HepG2 (cell line): Measurements from ENCODE around the gene MAS1L. TPM values are rescaled to one million over a fixed set of nuclear protein-coding genes. Genes with fewer than 3 reads are reported as not detected.

Source experiments
- ATAC-seq: fragments of 200-7000 bp; cut with Tn5 transposase; 3 replicates; pipeline ENCODE4 v1.9.1; 2020; ENCODE audit warnings: mild to moderate bottlenecking, moderate library complexity
- BruUV-seq: library from RNA; stranded (reverse); fragments of 400-500 nt; replicated peaks from 2 replicates; lab custom pipeline; 2021; lab: Mats Ljungman, UMichigan
- CTCF ChIA-PET: fragments of 300-600 bp; formaldehyde crosslinking; extraction: SDS; loops from one replicate; lab custom pipeline; 2021; ENCODE audit warnings: low total read pairs, inconsistent platforms, low intra/inter-chr PET ratio; lab: Yijun Ruan, JAX
- POLR2A ChIA-PET: fragments of 350-600 bp; sonication (Branson Sonifier 250); formaldehyde crosslinking; loops from one replicate; lab custom pipeline; 2020; ENCODE audit warnings: antibody characterized with exemption, inconsistent platforms; lab: Yijun Ruan, JAX
- DNase-seq: peaks from one replicate; pipeline ENCODE4 v3.0.0-alpha.2; 2015; ENCODE audit warnings: low spot score
- FAIRE-seq: peaks from 3 replicates; lab custom pipeline; 2011; peaks lifted over from hg19 to GRCh38; lab: Jason Lieb, UNC
- H2AFZ ChIP-seq: one replicate; pipeline ENCODE4 v1.6.1; 2011; ENCODE audit warnings: low read length, inconsistent platforms
- H3K27ac ChIP-seq: fragments of 300-600 bp; 3 replicates; pipeline ENCODE4 v1.8.0; 2011; ENCODE audit warnings: mixed run types, mild to moderate bottlenecking, mixed read lengths, low read length, inconsistent platforms; ENCODE audit not compliant: insufficient read depth; ENCODE audit errors: extremely low read length
- H3K27me3 ChIP-seq, 2 experiments: fragments of 200-600 bp in 1 of 2; 2 replicates in 1 of 2; 3 replicates in 1 of 2; pipeline versions ENCODE4 v1.6.0 to v1.8.0; 2011; ENCODE audit warnings: low read length in 2 of 2, mild to moderate bottlenecking in 2 of 2, moderate library complexity in 2 of 2, inconsistent platforms in 1 of 2; ENCODE audit not compliant: insufficient read depth in 2 of 2, control insufficient read depth in 1 of 2
- H3K36me3 ChIP-seq, 2 experiments: fragments of 200-600 bp in 1 of 2; replicated peaks in 1 of 2; 2 replicates in 1 of 2; 3 replicates in 1 of 2; pipeline versions ENCODE4 v1.5.1 to v1.8.0; 2011; ENCODE audit warnings: low read length in 2 of 2, inconsistent platforms in 1 of 2; ENCODE audit not compliant: insufficient read depth in 2 of 2, control insufficient read depth in 1 of 2
- H3K4me1 ChIP-seq: 2 replicates; pipeline ENCODE4 v1.5.1; 2012; ENCODE audit warnings: low read length, inconsistent platforms; ENCODE audit not compliant: insufficient read depth
- H3K4me2 ChIP-seq: 2 replicates; pipeline ENCODE4 v1.6.0; 2011; ENCODE audit warnings: low read depth, low read length, inconsistent platforms
- H3K4me3 ChIP-seq, 3 experiments: fragments of 200-600 bp in 1 of 3; sonication (generic), shearing (Covaris generic) in 1 of 3; replicated peaks in 1 of 3; 2 replicates each; pipeline ENCODE4 v1.5.1; 2011 to 2016; ENCODE audit warnings: low read length in 3 of 3, inconsistent platforms in 2 of 3, low read depth in 2 of 3, mild to moderate bottlenecking in 2 of 3, control low read depth in 1 of 3, mixed read lengths in 1 of 3; ENCODE audit not compliant: insufficient read depth in 1 of 3
- H3K79me2 ChIP-seq: one replicate; pipeline ENCODE4 v1.6.1; 2011; ENCODE audit warnings: low read length, inconsistent platforms; ENCODE audit not compliant: insufficient read depth
- H3K9ac ChIP-seq: 2 replicates; pipeline ENCODE4 v1.6.0; 2011; ENCODE audit warnings: mild to moderate bottlenecking, low read depth, low read length, inconsistent platforms; ENCODE audit not compliant: insufficient read depth
- H3K9me3 ChIP-seq: 2 replicates; pipeline ENCODE4 v1.5.1; 2012; ENCODE audit warnings: mild to moderate bottlenecking, low read length
- H4K20me1 ChIP-seq: 2 replicates; pipeline ENCODE4 v1.6.0; 2011; ENCODE audit warnings: inconsistent platforms, mild to moderate bottlenecking, low read length, moderate library complexity; ENCODE audit not compliant: insufficient read depth
- EP300 ChIP-seq, 3 experiments: sonication (generic) in 1 of 3; formaldehyde crosslinking in 1 of 3; IDR thresholded peaks; 2 replicates each; pipeline versions ENCODE4 v1.5.1 to v1.6.1; 2011 to 2020; ENCODE audit warnings: low read depth in 2 of 3, low read length in 2 of 3, borderline replicate concordance in 1 of 3, improper control_type of control experiment in 1 of 3, mild to moderate bottlenecking in 1 of 3, missing genetic modification reagents in 1 of 3, moderate library complexity in 1 of 3
- HMG20A ChIP-seq: IDR thresholded peaks from 2 replicates; pipeline ENCODE4 v1.6.1; 2016; ENCODE audit warnings: borderline replicate concordance
- HMGXB4 ChIP-seq, 2 experiments: sonication (generic) in 1 of 2; formaldehyde crosslinking in 1 of 2; IDR thresholded peaks; 2 replicates each; pipeline versions ENCODE4 v1.4.0 to v1.6.1; 2018 to 2020; ENCODE audit warnings: missing genetic modification reagents in 2 of 2, borderline replicate concordance in 1 of 2, low read depth in 1 of 2, mild to moderate bottlenecking in 1 of 2, missing biosample characterization in 1 of 2
- HNRNPH1 ChIP-seq: fragments of 200-400 bp; formaldehyde crosslinking; optimal IDR thresholded peaks from 2 replicates; pipeline ENCODE3; 2017; ENCODE audit warnings: mild to moderate bottlenecking, low read depth, low read length
- ISL2 ChIP-seq: sonication (generic); formaldehyde crosslinking; IDR thresholded peaks from 2 replicates; pipeline ENCODE4 v1.5.0; 2020; ENCODE audit warnings: missing genetic modification reagents
- JARID2 ChIP-seq: sonication (generic); formaldehyde crosslinking; IDR thresholded peaks from 2 replicates; pipeline ENCODE4 v1.8.1; 2023; ENCODE audit warnings: missing genetic modification reagents, inconsistent platforms; ENCODE audit not compliant: insufficient replicate concordance
- JUN ChIP-seq: sonication (generic); formaldehyde crosslinking; IDR thresholded peaks from 2 replicates; pipeline ENCODE4 v1.4.0; 2020; ENCODE audit warnings: mild to moderate bottlenecking, missing genetic modification reagents
- MYPOP ChIP-seq: sonication (generic); formaldehyde crosslinking; IDR thresholded peaks from 2 replicates; pipeline ENCODE4 v1.8.1; 2023; ENCODE audit warnings: mild to moderate bottlenecking, moderate library complexity, missing genetic modification reagents
- NFATC3 ChIP-seq: sonication (generic); formaldehyde crosslinking; IDR thresholded peaks from 2 replicates; pipeline ENCODE4 v1.5.1; 2020; ENCODE audit warnings: mild to moderate bottlenecking, missing genetic modification reagents
- NFYB ChIP-seq: sonication (generic); formaldehyde crosslinking; IDR thresholded peaks from 2 replicates; pipeline ENCODE4 v1.4.0; 2020; ENCODE audit warnings: missing genetic modification reagents
- PATZ1 ChIP-seq: sonication (generic); formaldehyde crosslinking; IDR thresholded peaks from 2 replicates; pipeline ENCODE4 v1.4.0; 2020; ENCODE audit warnings: missing genetic modification reagents
- SP2 ChIP-seq: sonication (generic); formaldehyde crosslinking; IDR thresholded peaks from 2 replicates; pipeline ENCODE4 v1.5.1; 2020; ENCODE audit warnings: mild to moderate bottlenecking, missing genetic modification reagents
- XRCC5 ChIP-seq: fragments of 200-400 bp; formaldehyde crosslinking; optimal IDR thresholded peaks from 2 replicates; pipeline ENCODE3; 2017; ENCODE audit warnings: mild to moderate bottlenecking, low read length
- ZNF331 ChIP-seq: sonication (generic); formaldehyde crosslinking; IDR thresholded peaks from 2 replicates; pipeline ENCODE4 v1.4.0; 2020; ENCODE audit warnings: missing genetic modification reagents
- ZNF451 ChIP-seq: sonication (generic); formaldehyde crosslinking; IDR thresholded peaks from 2 replicates; pipeline ENCODE4 v1.5.0; 2020; ENCODE audit warnings: mild to moderate bottlenecking, missing genetic modification reagents
- ZNF547 ChIP-seq: sonication (generic); formaldehyde crosslinking; IDR thresholded peaks from 2 replicates; pipeline ENCODE4 v1.5.1; 2020; ENCODE audit warnings: mild to moderate bottlenecking, missing genetic modification reagents
- ZNF709 ChIP-seq: sonication (generic); formaldehyde crosslinking; IDR thresholded peaks from 2 replicates; pipeline ENCODE4 v1.5.0; 2020; ENCODE audit warnings: mild to moderate bottlenecking, missing genetic modification reagents
- ZNF775 ChIP-seq: sonication (generic); formaldehyde crosslinking; IDR thresholded peaks from 2 replicates; pipeline ENCODE4 v1.4.0; 2020; ENCODE audit warnings: missing genetic modification reagents, mild to moderate bottlenecking, moderate library complexity, borderline replicate concordance
- ZNF777 ChIP-seq: sonication (generic); formaldehyde crosslinking; IDR thresholded peaks from 2 replicates; pipeline ENCODE4 v1.4.0; 2020; ENCODE audit warnings: missing genetic modification reagents
- ZNF841 ChIP-seq: sonication (generic); formaldehyde crosslinking; IDR thresholded peaks from 2 replicates; pipeline ENCODE4 v1.8.1; 2023; ENCODE audit warnings: missing genetic modification reagents, borderline replicate concordance
- WGBS: methylation state at CpG from one replicate; pipeline ENCODE4 v1.1.6; 2017; ENCODE audit warnings: low lambda C conversion rate; 5-methylcytosine and 5-hydroxymethylcytosine counted together
- in situ Hi-C: cut with HindIII; loops from 2 replicates; pipeline ENCODE4 v1.10.0; 2017; ENCODE audit warnings: low pct_unique_long_range_greater_than_20kb; ENCODE audit not compliant: extremely low pct_ligation_motif_present
- intact Hi-C: fragments of 100-400 bp; cut with micrococcal nuclease; formaldehyde crosslinking; loops from one replicate; pipeline ENCODE4 v1.10.0; 2022; ENCODE audit not compliant: unreplicated experiment
- polyA plus RNA-seq, 8 experiments: library from polyadenylated mRNA; depleted of rRNA in 3 of 8; stranded (reverse) in 7 of 8; unstranded in 1 of 8; fragments of >200 nt; fragmentation: Illumina TruSeq in 4 of 8; extraction: Trizol in 4 of 8; gene quantifications; 2 replicates each; pipeline versions ENCODE4 v1.2.1 to v1.2.3, GENCODE V29; 2011 to 2016; ENCODE audit warnings: low read depth in 4 of 8, missing spikeins in 1 of 8, mixed read lengths in 1 of 8; ENCODE audit not compliant: insufficient read depth in 1 of 8
- total RNA-seq, 5 experiments: library from RNA; depleted of rRNA; stranded (reverse); fragments of >200 nt; fragmentation: Illumina TruSeq; extraction: Trizol; gene quantifications; 2 replicates each; pipeline ENCODE4 v1.2.3, GENCODE V29; 2016; ENCODE audit warnings: low read depth in 1 of 5

The MAS1L gene
- total and polyA plus RNA-seq, 2 of the 13 experiments (the other 11 are each of a cell fraction or from before 2014, with no cell fraction given): not detected

- FAIRE-seq: no peak
- H3K4me2 ChIP-seq: no peak overlapping the region
- no peaks in the 10 kb centered on the region for H3K79me2 ChIP-seq
- H3K9ac ChIP-seq: no peak overlapping the region
- H2AFZ ChIP-seq: no peak overlapping the region
- H3K4me1 ChIP-seq: no peaks in the 10 kb centered on the region
- in situ Hi-C loops: no loop called here
- no peaks in the 10 kb centered on the region for H4K20me1 ChIP-seq
- no peak for DNase-seq
- POLR2A ChIA-PET: no interaction called here
- TF ChIP-seq XRCC5: no peak
- TF ChIP-seq ZNF331 (CRISPR knock-in tag): no peak
- TF ChIP-seq HMGXB4 (CRISPR knock-in tag; IDR thresholded peaks at IDR 0.05; ENCODE audit: borderline replicate concordance in 1 of 2, low read depth in 1 of 2): no peak
- TF ChIP-seq JUN (CRISPR knock-in tag): no peak
- no peak for TF ChIP-seq JARID2
- TF ChIP-seq HMG20A (CRISPR knock-in tag): no peak
- TF ChIP-seq MYPOP: no peak
- no peak for TF ChIP-seq EP300 (IDR thresholded peaks at IDR 0.05; ENCODE audit: low read depth in 2 of 2, low read length in 2 of 2)
- TF ChIP-seq EP300 (CRISPR knock-in tag; IDR thresholded peaks at IDR 0.05; ENCODE audit: borderline replicate concordance): no peak
- TF ChIP-seq ZNF841 (CRISPR knock-in tag): no peak
- no peak for TF ChIP-seq HNRNPH1
- TF ChIP-seq ZNF709 (CRISPR knock-in tag): no peak
- no peak for TF ChIP-seq NFYB (CRISPR knock-in tag)
- TF ChIP-seq ZNF777 (CRISPR knock-in tag): no peak
- no peak for TF ChIP-seq ZNF547
- no peak for TF ChIP-seq ZNF775 (CRISPR knock-in tag)
- TF ChIP-seq NFATC3 (CRISPR knock-in tag): no peak
- TF ChIP-seq ISL2 (CRISPR knock-in tag): no peak
- no peak for TF ChIP-seq PATZ1 (CRISPR knock-in tag)
- no peak for TF ChIP-seq ZNF451 (CRISPR knock-in tag)
- no peak for TF ChIP-seq SP2
- intact Hi-C loops: no loop called here
- CTCF ChIA-PET: no interaction called here
- H3K27ac ChIP-seq: no peak overlapping the region
- H3K36me3 ChIP-seq: no peaks in the 10 kb centered on the region
- no peak; the same call in 2 of the 3 replicates for ATAC-seq
- no peak overlapping the region for H3K4me3 ChIP-seq
- 0% methylated on average over 1 of the region's 2 CpGs for WGBS
- no peaks in the 10 kb centered on the region for H3K9me3 ChIP-seq
- no peaks in the 10 kb centered on the region for H3K27me3 ChIP-seq
- no TSS peak for BruUV-seq
These were observed 43.0 kb upstream of the MAS1L start for GRCh38 chr6:29530671-29531310.
